NCI-H526 treated with DMSO at 0.1 percent for 48 hours (cell line): ENCODE results near the gene CYSTM1.

Experiments
- DNase-seq: peaks from one replicate; lab custom pipeline; 2025; lab: John Stamatoyannopoulos, UW

Gene CYSTM1

GRCh38 chr5:140259500-140259899 lies 84.5 kb downstream of the CYSTM1 start:
- DNase-seq = no peak

DNA sequence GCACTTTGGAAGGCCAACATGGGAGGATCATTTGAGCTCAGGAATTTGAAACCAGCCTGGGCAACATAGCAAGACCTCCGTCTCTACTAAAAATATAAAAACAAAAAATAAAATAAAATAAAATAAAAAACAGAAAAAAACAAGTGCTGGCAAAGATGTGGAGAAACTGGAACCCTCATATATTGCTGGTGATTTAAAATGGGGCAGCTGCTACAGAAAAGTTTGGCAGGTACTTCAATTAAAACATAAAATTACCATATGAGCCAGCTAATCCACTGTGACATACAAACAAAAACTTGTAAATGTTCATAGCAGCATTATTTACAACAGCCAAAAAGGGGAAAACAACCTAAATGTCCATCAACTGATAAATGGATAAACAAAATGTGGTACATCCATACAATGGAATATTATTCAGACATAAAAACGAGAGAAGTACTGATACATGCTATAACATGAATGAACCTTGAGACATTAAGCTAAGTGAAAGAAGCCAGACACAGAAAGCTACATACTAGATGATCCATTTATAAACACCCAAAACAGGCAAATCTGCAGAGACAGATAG lies 85.2 kb downstream of the CYSTM1 start:
- DNase-seq = no peak

GRCh38 chr5:140261403-140262171 lies 86.6 kb downstream of the CYSTM1 start:
- peak; percentile 33 for DNase-seq

GRCh38 chr5:140262221-140262620 lies 87.2 kb downstream of the CYSTM1 start:
- no peak for DNase-seq

DNA sequence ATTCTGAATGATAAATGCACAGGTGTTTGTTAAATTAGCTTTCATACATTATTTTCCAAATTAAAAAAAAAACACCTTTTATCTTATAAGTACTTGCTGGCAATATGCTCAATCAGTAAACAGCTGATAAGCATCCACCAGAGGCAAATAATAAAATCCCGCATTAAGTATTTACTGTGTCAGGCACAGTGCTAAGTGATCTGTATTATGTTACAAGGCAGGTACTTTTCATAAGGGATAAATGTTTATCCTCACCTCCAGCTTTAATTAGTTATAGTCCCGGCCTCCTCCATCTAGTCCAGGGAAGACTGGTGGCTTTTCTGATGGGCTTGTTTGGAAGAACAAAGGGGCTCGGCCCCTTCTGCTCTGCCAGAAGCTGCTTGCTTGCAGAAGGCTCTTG lies 87.9 kb downstream of the CYSTM1 start:
- peak; percentile 40 for DNase-seq

DNA sequence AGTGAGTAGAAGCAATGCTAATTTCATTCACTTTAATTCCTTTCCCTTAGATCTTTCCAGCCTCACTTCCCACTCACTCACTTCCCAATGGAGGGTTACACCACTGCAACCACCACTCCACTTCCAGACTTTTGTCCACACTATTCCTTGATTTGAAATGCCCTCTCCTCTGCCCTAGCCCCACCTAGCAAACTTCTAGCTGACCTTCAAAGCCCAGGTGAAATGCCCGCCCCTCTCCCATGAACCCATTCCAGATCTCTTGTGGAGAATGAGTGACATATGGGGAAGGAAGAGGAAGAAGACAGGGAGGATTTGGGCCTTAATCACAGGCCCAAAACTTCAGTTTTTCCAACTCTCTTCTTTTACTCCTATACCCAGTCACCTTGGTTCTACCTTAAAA lies 90.9 kb downstream of the CYSTM1 start:
- DNase-seq = no peak

GRCh38 chr5:140266471-140267200 lies 91.6 kb downstream of the CYSTM1 start:
- peak; percentile 72 for DNase-seq

DNA sequence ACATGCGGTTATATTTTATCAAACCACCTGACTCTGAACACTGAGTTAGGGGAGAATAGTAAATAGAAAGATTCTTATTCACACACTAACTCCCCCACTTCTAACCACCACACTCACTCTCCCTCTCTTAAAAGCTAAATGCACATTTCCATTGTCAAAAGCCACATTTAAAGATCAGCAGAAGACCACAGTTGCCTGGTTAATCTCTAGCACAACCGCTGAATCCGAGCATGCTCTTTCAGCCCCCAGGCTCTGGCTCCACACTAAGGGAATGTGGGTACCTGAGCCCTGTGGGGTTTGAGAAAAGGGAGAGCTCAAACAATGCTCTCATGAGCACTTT lies 92.2 kb downstream of the CYSTM1 start:
- DNase-seq = peak; percentile 72

- DNase-seq = no peak
These were observed 92.6 kb downstream of the CYSTM1 start for GRCh38 chr5:140267559-140268018.

GRCh38 chr5:140270008-140270407 lies 95.0 kb downstream of the CYSTM1 start:
- no peak for DNase-seq

DNA sequence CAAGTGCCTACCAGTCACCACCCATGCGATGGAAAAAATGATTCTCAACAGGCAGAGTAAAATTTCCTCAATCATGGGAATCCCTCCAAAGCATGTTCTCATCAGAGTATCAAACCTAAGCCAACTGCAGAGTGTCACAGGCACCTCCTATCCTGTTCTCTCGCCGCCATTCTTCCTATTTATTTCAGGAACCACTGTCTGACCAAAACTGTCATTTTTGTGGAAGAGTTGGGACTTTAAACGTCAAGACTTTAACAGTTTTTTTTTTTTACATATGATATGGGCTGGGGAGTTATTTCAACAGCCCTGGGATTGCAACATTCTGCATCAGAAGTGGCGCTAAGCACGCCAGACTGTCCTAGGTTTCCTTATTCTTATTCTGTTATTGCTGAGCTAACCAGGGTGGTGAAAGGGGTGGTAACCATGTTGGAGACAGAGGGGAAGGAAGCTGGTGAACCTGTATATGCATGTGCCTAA lies 98.5 kb downstream of the CYSTM1 start:
- no peak for DNase-seq

GRCh38 chr5:140275837-140276236 lies 100.8 kb downstream of the CYSTM1 start:
- no peak for DNase-seq

DNA sequence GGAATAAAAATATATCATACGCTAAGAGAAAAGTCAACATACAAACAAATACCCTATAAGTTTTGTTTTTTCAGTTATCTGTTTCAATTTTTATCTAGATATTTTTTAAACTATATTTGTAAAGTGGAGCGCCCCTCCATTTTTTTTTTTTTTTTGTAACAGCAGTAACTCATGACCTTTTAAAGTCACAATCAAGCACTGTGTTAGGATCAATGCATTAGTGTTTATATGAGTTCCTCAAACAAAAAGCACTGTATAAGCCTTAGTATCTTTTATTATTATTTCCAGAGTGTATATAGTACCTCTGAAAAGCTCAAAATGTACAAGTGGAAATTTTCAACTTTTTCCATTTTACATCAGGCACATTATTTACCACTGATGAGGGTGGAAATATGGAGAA lies 107.3 kb downstream of the CYSTM1 start:
- DNase-seq = no peak

DNA sequence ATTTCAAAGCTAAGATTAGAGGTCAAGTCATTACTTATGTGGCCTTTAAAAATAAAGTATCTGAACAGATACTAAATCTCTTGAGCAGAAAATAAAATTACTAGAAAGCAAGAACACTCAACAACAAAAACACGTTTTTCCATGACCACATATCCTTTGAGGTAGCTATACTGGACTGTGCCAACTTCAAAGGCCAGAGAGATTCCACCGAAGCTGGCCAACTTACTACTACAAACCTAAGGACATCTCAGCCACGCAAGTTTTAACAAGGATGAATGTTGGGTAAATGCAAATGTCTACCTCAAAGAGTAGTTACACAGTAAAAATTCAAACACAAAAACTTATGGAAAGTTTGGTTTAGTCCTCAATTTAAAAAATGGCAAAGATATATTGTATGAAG lies 109.0 kb downstream of the CYSTM1 start:
- no peak for DNase-seq

DNA sequence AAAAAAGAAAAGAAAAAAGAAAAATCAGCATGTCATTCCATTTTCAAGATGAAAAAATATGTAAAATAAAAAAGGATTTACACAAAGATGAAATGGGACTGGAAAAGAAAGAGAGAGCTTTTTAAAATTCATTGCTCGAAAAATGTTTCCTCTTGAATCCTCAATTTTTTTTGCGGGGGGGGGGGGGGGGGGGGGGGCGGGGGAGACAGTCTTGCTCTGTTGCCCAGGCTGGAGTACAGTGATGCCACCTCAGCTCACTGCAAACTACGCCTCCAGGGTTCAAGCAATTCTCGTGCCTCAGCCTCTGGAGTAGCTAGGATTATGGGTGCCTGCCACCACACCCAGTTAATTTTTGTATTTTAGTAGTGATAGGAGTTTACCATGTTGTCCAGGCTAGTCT lies 111.4 kb downstream of the CYSTM1 start:
- DNase-seq = peak; percentile 40

DNA sequence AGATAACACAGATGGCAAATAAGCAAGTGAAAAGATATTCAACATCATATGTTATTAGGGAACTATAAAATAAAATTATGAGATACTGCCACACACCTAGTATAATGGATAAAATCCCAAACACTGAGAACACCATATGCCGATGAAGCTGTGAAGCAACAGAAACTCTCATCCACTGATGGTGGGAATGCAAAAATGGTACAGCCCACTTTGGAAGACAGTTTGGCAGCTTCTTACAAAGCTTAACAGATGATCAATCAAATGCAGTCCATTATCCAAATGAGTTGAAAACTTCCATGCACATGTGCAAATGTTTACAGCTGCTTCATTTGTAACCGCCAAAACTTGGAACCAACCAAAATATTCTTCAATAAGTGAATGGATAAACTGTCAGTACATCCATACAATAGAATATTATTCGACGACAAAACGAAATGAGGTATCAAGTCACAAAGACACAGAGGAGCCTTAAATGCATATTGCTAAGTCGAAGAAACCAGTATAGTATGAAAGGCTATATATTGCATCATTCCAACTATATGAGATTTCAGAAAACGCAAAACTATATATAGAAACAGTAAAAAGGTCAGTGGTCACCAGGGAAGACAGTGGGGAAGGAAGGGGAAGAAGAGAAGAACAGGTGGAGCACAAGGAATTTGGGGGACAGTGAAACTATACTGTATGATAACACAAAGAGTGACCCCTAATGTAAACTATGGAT lies 113.0 kb downstream of the CYSTM1 start:
- DNase-seq = peak; percentile 97

- DNase-seq = no peak
These were observed 117.4 kb downstream of the CYSTM1 start for GRCh38 chr5:140292212-140293036.
